Measurements from ENCODE around the gene RAB40A. TPM values are rescaled to one million over a fixed set of nuclear protein-coding genes. Genes with fewer than 3 reads are reported as not detected.
"Not testable (repeated sequence)": the region's sequence is repeated elsewhere in the genome, so short reads cannot be mapped to it uniquely, and the experiment has no call there.

Gene RAB40A
- total RNA-seq, 1 experiment from 2014 or later = not detected

GRCh38 chrX:103461156-103461555 is 58.1 kb downstream of the RAB40A start:
- H3K9ac ChIP-seq (ENCODE audit: extremely low read depth, insufficient read length, low read length) = no peak overlapping the region
- TF ChIP-seq, protein P1, sequence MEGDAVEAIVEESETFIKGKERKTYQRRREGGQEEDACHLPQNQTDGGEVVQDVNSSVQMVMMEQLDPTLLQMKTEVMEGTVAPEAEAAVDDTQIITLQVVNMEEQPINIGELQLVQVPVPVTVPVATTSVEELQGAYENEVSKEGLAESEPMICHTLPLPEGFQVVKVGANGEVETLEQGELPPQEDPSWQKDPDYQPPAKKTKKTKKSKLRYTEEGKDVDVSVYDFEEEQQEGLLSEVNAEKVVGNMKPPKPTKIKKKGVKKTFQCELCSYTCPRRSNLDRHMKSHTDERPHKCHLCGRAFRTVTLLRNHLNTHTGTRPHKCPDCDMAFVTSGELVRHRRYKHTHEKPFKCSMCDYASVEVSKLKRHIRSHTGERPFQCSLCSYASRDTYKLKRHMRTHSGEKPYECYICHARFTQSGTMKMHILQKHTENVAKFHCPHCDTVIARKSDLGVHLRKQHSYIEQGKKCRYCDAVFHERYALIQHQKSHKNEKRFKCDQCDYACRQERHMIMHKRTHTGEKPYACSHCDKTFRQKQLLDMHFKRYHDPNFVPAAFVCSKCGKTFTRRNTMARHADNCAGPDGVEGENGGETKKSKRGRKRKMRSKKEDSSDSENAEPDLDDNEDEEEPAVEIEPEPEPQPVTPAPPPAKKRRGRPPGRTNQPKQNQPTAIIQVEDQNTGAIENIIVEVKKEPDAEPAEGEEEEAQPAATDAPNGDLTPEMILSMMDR (conservative IDR thresholded peaks at IDR 0.05) = no peak
- Mint-ChIP-seq H3K4me1 (peaks cover 3 to 7% of the 10 kb centered on the region in 2 experiments; a peak in 3 of 4 replicates), H3K4me3 (no peak overlapping the region), H3K36me3 (ENCODE audit: insufficient read depth in 1 of 3, low read depth in 3 of 3) (peaks cover 19 to 36% (median 23%) of the 10 kb centered on the region in 3 experiments), H3K9me3 (peaks cover 37 to 65% of the 10 kb centered on the region in 2 experiments), H3K27ac (no peak overlapping the region), H3K27me3 (ENCODE audit: low read depth) (peaks cover 8% of the 10 kb centered on the region)
- no peak overlapping the region for H2BK15ac ChIP-seq (ENCODE audit: low read depth, low read length)
- no peak overlapping the region for H3K4ac ChIP-seq (ENCODE audit: low read depth, low read length)
- no peaks in the 10 kb centered on the region for H3K27me3 ChIP-seq (ENCODE audit: insufficient read depth, low read length)
- H4K91ac ChIP-seq (ENCODE audit: insufficient read length, low read depth, low read length) = no peak overlapping the region
- no peaks in the 10 kb centered on the region for H3K4me1 ChIP-seq (ENCODE audit: insufficient read depth, low read length)
- no peak overlapping the region for H4K8ac ChIP-seq (replicated peaks; ENCODE audit: insufficient read length, low read depth, low read length)
- no peaks in the 10 kb centered on the region for H4K20me1 ChIP-seq (ENCODE audit: control insufficient read depth, insufficient read depth, insufficient read length)
- no peak for DNase-seq
- H3K4me2 ChIP-seq (ENCODE audit: insufficient read depth, insufficient read length, low read length) = no peak overlapping the region
- no peaks in the 10 kb centered on the region for H3K79me2 ChIP-seq (ENCODE audit: insufficient read depth, low read length)
- H3K9me3 ChIP-seq (ENCODE audit: control insufficient read depth, low read depth, low read length) = peaks cover 13% of the 10 kb centered on the region
- H3K18ac ChIP-seq (ENCODE audit: insufficient read length, low read depth, low read length) = no peak overlapping the region
- H2BK20ac ChIP-seq (ENCODE audit: low read depth, low read length, poor library complexity, severe bottlenecking) = no peak overlapping the region
- H3K56ac ChIP-seq (ENCODE audit: insufficient read length, low read depth, low read length) = no peak overlapping the region
- no peak overlapping the region for H2AFZ ChIP-seq (ENCODE audit: low read length)
- no CpG with 5 or more reads among the region's 1 CpG for WGBS (ENCODE audit: extremely low coverage, insufficient read length, low lambda C conversion rate)
- no peak overlapping the region for H2BK5ac ChIP-seq (ENCODE audit: insufficient read length, low read length)
- no peaks in the 10 kb centered on the region for H3K79me1 ChIP-seq (ENCODE audit: insufficient read depth, low read depth, low read length, poor library complexity, severe bottlenecking)
- H2AK5ac ChIP-seq (ENCODE audit: insufficient read length, low read length) = no peak overlapping the region
- H3K23ac ChIP-seq (ENCODE audit: insufficient read length, low read depth, low read length) = no peak overlapping the region
- H3K14ac ChIP-seq (ENCODE audit: insufficient read depth, low read length) = no peak overlapping the region
- H3T11ph ChIP-seq (ENCODE audit: low read length) = no peak overlapping the region
- H3K27ac ChIP-seq (ENCODE audit: insufficient read length, low read depth, low read length) = no peak overlapping the region
- H2BK120ac ChIP-seq (ENCODE audit: low read depth, low read length, poor library complexity, severe bottlenecking) = no peak overlapping the region
- no peak overlapping the region for H4K5ac ChIP-seq (ENCODE audit: insufficient read length, low read depth, low read length)
- no peak overlapping the region for H2BK12ac ChIP-seq (ENCODE audit: insufficient read length, low read depth, low read length)
- no peaks in the 10 kb centered on the region for H3K23me2 ChIP-seq (ENCODE audit: insufficient read length, low read depth, low read length, poor library complexity, severe bottlenecking)

DNA sequence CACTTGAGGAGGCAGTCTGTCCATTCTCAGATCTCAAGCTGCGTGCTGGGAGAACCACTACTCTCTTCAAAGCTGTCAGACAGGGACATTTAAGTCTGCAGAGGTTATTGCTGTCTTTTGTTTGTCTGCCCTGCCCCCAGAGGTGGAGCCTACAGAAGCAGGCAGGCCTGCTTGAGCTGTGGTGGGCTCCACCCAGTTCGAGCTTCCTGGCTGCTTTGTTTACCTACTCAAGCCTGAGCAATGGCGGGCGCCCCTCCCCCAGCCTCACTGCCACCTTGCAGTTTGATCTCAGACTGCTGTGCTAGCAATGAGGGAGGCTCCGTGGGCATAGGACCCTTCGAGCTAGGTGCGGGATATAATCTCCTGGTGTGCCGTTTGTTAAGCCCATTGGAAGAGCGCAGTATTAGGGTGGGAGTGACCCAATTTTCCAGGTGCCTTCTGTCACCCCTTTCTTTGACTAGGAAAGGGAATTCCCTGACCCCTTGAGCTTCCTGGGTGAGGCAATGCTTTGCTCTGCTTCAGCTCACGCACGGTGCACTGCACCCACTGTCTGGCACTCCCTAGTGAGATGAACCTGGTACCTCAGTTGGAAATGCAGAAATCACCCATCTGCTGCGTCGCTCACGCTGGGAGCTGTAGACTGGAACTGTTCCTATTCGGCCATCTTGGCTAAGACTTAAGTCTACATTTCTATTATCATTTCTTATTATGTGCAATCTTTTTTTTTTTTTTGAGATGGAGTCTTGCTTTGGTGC is 59.1 kb downstream of the RAB40A start:
- H3K27me3 Mint-ChIP-seq (ENCODE audit: low read depth); H2BK12ac ChIP-seq (ENCODE audit: insufficient read length, low read depth, low read length); H3K4ac ChIP-seq (ENCODE audit: low read depth, low read length); H4K5ac ChIP-seq (ENCODE audit: insufficient read length, low read depth, low read length); H2AFZ ChIP-seq (ENCODE audit: low read length); H3K4me1 Mint-ChIP-seq; H4K20me1 ChIP-seq (ENCODE audit: control insufficient read depth, insufficient read depth, insufficient read length); H3K4me3 Mint-ChIP-seq; H3K27ac ChIP-seq (ENCODE audit: insufficient read length, low read depth, low read length); H2AK5ac ChIP-seq (ENCODE audit: insufficient read length, low read length); H3K27ac Mint-ChIP-seq; H3K56ac ChIP-seq (ENCODE audit: insufficient read length, low read depth, low read length); H2BK120ac ChIP-seq (ENCODE audit: low read depth, low read length, poor library complexity, severe bottlenecking); H2BK5ac ChIP-seq (ENCODE audit: insufficient read length, low read length); H3K9ac ChIP-seq (ENCODE audit: extremely low read depth, insufficient read length, low read length); H3K4me1 ChIP-seq (ENCODE audit: insufficient read depth, low read length); H3K79me2 ChIP-seq (ENCODE audit: insufficient read depth, low read length); H3K23me2 ChIP-seq (ENCODE audit: insufficient read length, low read depth, low read length, poor library complexity, severe bottlenecking); H3T11ph ChIP-seq (ENCODE audit: low read length); H3K27me3 ChIP-seq (ENCODE audit: insufficient read depth, low read length); DNase-seq; H3K23ac ChIP-seq (ENCODE audit: insufficient read length, low read depth, low read length); H4K91ac ChIP-seq (ENCODE audit: insufficient read length, low read depth, low read length); H3K4me2 ChIP-seq (ENCODE audit: insufficient read depth, insufficient read length, low read length); H3K14ac ChIP-seq (ENCODE audit: insufficient read depth, low read length); H2BK15ac ChIP-seq (ENCODE audit: low read depth, low read length); H4K8ac ChIP-seq (replicated peaks; ENCODE audit: insufficient read length, low read depth, low read length); H3K79me1 ChIP-seq (ENCODE audit: insufficient read depth, low read depth, low read length, poor library complexity, severe bottlenecking); H3K18ac ChIP-seq (ENCODE audit: insufficient read length, low read depth, low read length); H2BK20ac ChIP-seq (ENCODE audit: low read depth, low read length, poor library complexity, severe bottlenecking): not testable (repeated sequence)
- peaks cover 39 to 67% of the 10 kb centered on the region in 2 experiments for H3K9me3 Mint-ChIP-seq
- WGBS (ENCODE audit: extremely low coverage, insufficient read length, low lambda C conversion rate) = no CpG with 5 or more reads among the region's 15 CpGs
- peaks cover 13% of the 10 kb centered on the region for H3K9me3 ChIP-seq (ENCODE audit: control insufficient read depth, low read depth, low read length)
- H3K36me3 Mint-ChIP-seq (ENCODE audit: insufficient read depth in 1 of 3, low read depth in 3 of 3) = peaks cover 20 to 36% (median 23%) of the 10 kb centered on the region in 3 experiments
